DOHH2 (cell line): Measurements from ENCODE around the gene CYTH1.

ENCODE experiments used
- H3F3A ChIP-seq: fragments of 200-600 bp; sonication (generic), shearing (Covaris generic); 2 replicates; pipeline ENCODE4 v1.6.0; 2016; ENCODE audit warnings: antibody characterized with exemption, mild to moderate bottlenecking; ENCODE audit not compliant: control insufficient read depth, insufficient read depth
- H3K27ac ChIP-seq: fragments of 200-600 bp; sonication (generic); 2 replicates; pipeline ENCODE4 v1.5.1; 2014; ENCODE audit warnings: low read depth, mild to moderate bottlenecking, low read length, moderate library complexity
- H3K27me3 ChIP-seq: fragments of 200-600 bp; sonication (generic); 2 replicates; pipeline ENCODE4 v1.6.1; 2014; ENCODE audit warnings: mild to moderate bottlenecking, low read length, mixed read lengths; ENCODE audit not compliant: control insufficient read depth
- H3K36me3 ChIP-seq: fragments of 200-600 bp; sonication (generic); 2 replicates; pipeline ENCODE4 v1.6.1; 2014; ENCODE audit warnings: mild to moderate bottlenecking, low read length, moderate library complexity, mixed read lengths; ENCODE audit not compliant: control insufficient read depth
- H3K4me1 ChIP-seq: fragments of 200-600 bp; sonication (generic); 2 replicates; pipeline ENCODE4 v1.6.1; 2014; ENCODE audit warnings: mild to moderate bottlenecking, low read length, mixed read lengths; ENCODE audit not compliant: control insufficient read depth
- H3K4me2 ChIP-seq: fragments of 200-600 bp; sonication (generic); 2 replicates; pipeline ENCODE4 v1.6.0; 2014; ENCODE audit warnings: mild to moderate bottlenecking, low read length, moderate library complexity
- H3K4me3 ChIP-seq: fragments of 200-600 bp; sonication (generic); 2 replicates; pipeline ENCODE4 v1.5.1; 2014; ENCODE audit warnings: mild to moderate bottlenecking, low read length, mixed read lengths
- H3K79me2 ChIP-seq: fragments of 200-600 bp; sonication (generic); 2 replicates; pipeline ENCODE4 v1.6.1; 2014; ENCODE audit warnings: mild to moderate bottlenecking, low read length, mixed read lengths; ENCODE audit not compliant: control insufficient read depth
- H3K9me2 ChIP-seq: fragments of 200-600 bp; sonication (generic); replicated peaks from 2 replicates; pipeline ENCODE4 v1.6.1; 2014; ENCODE audit warnings: mild to moderate bottlenecking, low read length, mixed read lengths; ENCODE audit not compliant: control insufficient read depth
- H3K9me3 ChIP-seq: fragments of 200-600 bp; sonication (generic); 2 replicates; pipeline ENCODE4 v1.6.1; 2014; ENCODE audit warnings: antibody characterized with exemption, low read length, mixed read lengths; ENCODE audit not compliant: control insufficient read depth, insufficient read depth
- H4K20me1 ChIP-seq: fragments of 200-600 bp; sonication (generic); 2 replicates; pipeline ENCODE4 v1.6.0; 2014; ENCODE audit warnings: low read depth, mild to moderate bottlenecking, antibody characterized with exemption, low read length, moderate library complexity; ENCODE audit not compliant: control insufficient read depth, insufficient read depth
- EZH2phosphoT487 ChIP-seq: fragments of 200-600 bp; sonication (generic); IDR thresholded peaks from 2 replicates; pipeline ENCODE4 v1.6.1; 2017; ENCODE audit warnings: borderline replicate concordance, mild to moderate bottlenecking, antibody characterized with exemption, low read length, moderate library complexity, mixed read lengths
- TF ChIP-seq, protein P1 (sequence below): fragments of 200-600 bp; sonication (generic); IDR thresholded peaks from one replicate; pipeline ENCODE4 v1.5.1; 2014; ENCODE audit warnings: antibody characterized with exemption, mild to moderate bottlenecking, low read depth, low read length; ENCODE audit not compliant: poor library complexity, severe bottlenecking

CYTH1 gene, protein sequence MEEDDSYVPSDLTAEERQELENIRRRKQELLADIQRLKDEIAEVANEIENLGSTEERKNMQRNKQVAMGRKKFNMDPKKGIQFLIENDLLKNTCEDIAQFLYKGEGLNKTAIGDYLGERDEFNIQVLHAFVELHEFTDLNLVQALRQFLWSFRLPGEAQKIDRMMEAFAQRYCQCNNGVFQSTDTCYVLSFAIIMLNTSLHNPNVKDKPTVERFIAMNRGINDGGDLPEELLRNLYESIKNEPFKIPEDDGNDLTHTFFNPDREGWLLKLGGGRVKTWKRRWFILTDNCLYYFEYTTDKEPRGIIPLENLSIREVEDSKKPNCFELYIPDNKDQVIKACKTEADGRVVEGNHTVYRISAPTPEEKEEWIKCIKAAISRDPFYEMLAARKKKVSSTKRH

DNA sequence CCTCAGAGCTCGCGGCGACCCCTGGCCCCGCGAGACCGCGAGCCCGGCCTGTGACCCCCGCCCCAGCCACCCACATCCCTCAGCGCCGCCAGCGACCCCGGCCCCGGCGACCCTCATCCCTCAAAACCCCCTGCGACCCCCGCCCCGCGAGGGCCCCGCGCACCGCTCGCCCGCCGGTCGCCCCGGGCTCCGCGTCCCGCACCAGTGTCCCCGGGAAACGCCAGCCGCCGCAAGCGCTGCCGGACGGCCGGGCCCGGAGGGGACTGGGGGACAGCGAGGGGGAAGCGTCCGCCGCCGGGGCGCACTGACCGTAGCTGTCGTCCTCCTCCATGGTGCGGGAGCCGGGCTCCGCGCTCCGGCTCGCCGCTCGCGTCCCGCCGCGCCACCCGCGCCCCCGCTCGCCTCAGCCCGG is at the start of gene CYTH1:
CYTH1 (minus strand) TSS at position 381 of the 412 bp plus-strand sequence; CDS start at position 331, 50 bp downstream.
- Histone ChIP-seq H3K27me3 (no peaks in the 10 kb centered on the region), H3K36me3 (peaks cover 4% of the 10 kb centered on the region; the same call in 1 of the 2 replicates), H3F3A (peaks cover 16% of the 10 kb centered on the region), H3K9me3 (no peaks in the 10 kb centered on the region), H3K27ac (peak within 1 kb of the TSS; percentile 76), H3K4me2 (peak within 1 kb of the TSS; percentile 86), H3K9me2 (no peaks in the 10 kb centered on the region), H3K4me3 (peak within 1 kb of the TSS; percentile 83), H4K20me1 (no peaks in the 10 kb centered on the region), H3K4me1 (peaks cover 36% of the 10 kb centered on the region), H3K79me2 (peaks cover 49% of the 10 kb centered on the region)
- TF ChIP-seq, protein P1, sequence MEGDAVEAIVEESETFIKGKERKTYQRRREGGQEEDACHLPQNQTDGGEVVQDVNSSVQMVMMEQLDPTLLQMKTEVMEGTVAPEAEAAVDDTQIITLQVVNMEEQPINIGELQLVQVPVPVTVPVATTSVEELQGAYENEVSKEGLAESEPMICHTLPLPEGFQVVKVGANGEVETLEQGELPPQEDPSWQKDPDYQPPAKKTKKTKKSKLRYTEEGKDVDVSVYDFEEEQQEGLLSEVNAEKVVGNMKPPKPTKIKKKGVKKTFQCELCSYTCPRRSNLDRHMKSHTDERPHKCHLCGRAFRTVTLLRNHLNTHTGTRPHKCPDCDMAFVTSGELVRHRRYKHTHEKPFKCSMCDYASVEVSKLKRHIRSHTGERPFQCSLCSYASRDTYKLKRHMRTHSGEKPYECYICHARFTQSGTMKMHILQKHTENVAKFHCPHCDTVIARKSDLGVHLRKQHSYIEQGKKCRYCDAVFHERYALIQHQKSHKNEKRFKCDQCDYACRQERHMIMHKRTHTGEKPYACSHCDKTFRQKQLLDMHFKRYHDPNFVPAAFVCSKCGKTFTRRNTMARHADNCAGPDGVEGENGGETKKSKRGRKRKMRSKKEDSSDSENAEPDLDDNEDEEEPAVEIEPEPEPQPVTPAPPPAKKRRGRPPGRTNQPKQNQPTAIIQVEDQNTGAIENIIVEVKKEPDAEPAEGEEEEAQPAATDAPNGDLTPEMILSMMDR: no peak

DNA sequence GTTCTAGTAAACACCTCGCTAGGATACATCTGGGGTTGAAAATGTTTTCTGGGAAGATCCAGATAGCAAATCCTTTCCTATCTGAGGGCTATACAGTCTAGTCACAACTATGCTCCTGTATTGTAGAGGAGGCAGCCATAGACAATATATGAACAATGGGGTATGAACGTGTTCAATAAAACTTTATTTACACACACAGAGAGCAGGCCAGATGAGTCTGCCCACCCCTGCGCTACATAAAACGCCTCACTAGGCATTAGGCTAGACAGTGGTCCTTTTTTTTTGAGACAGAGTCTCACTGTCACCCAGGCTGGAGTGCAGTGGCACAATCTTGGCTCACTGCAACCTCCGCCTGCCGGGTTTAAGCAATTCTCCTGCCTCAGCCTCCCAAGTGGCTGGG is 47.4 kb upstream of the CYTH1 start:
- H3K36me3 ChIP-seq: peaks cover 94% of the 10 kb centered on the region
- 0 out of 2 replicates have a peak, but pooled peaks cover 7% of the 10 kb centered on the region for H4K20me1 ChIP-seq

DNA sequence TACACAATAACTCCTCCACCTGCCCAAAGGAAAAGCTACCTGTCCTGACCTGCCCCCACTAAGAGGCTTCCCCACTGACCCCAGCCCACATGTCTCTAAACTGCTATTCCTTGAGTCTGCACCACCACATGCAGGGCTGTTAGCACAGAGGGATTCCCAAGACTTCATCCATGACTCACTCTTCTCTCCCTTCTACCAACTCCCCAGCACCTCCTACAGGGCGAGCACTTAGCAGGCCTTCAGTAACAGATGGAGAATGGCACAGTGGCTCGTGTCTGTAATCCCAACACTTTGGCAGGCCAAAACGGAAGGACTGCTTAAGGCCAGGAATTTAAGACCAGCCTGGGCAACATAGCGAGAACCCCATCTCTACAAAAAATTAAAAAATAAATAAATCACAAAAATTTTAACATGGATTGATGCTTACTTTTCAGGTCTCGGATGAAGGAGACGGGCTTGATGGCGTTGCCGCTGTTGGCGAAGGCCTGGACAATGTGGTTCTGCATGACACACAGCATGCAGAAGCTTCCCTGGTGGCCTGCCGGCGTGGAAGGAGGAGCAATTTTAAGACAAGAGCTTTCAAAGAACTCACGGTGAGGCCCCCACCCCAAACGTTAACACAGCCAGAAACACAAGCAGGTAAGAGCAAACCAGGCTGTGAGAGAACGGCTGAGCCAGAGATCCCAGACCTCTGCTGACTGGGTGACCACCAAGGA is 46.6 kb upstream of the CYTH1 start:
- H3K27ac ChIP-seq: no peak overlapping the region
- no peaks in the 10 kb centered on the region for H3K9me2 ChIP-seq
- H3K36me3 ChIP-seq: peaks cover 94% of the 10 kb centered on the region
- H3K4me2 ChIP-seq: no peak overlapping the region
- TF ChIP-seq, protein P1: no peak
- no peak for TF ChIP-seq EZH2phosphoT487
- H3K9me3 ChIP-seq: no peaks in the 10 kb centered on the region
- H3F3A ChIP-seq: no peaks in the 10 kb centered on the region; the same call in 1 of the 2 replicates
- H3K79me2 ChIP-seq: peaks cover 80% of the 10 kb centered on the region
- H3K4me1 ChIP-seq: no peaks in the 10 kb centered on the region
- 0 out of 2 replicates have a peak, but pooled peaks cover 7% of the 10 kb centered on the region for H4K20me1 ChIP-seq
- H3K27me3 ChIP-seq: no peaks in the 10 kb centered on the region
- no peak overlapping the region for H3K4me3 ChIP-seq

More for the DNA sequence above, 47.4 kb upstream of the CYTH1 start:
- no peaks in the 10 kb centered on the region for H3K27me3 ChIP-seq
- no peaks in the 10 kb centered on the region for H3K4me1 ChIP-seq
- no peak overlapping the region for H3K4me3 ChIP-seq
- H3K9me2 ChIP-seq: no peaks in the 10 kb centered on the region
- no peaks in the 10 kb centered on the region; the same call in 1 of the 2 replicates for H3F3A ChIP-seq
- H3K79me2 ChIP-seq: peaks cover 75% of the 10 kb centered on the region
- no peak overlapping the region for H3K27ac ChIP-seq
- no peaks in the 10 kb centered on the region for H3K9me3 ChIP-seq
- no peak overlapping the region for H3K4me2 ChIP-seq
- no peak for TF ChIP-seq EZH2phosphoT487
- TF ChIP-seq, protein P1: no peak
